GM19238 (cell line): ENCODE data around the gene CBX5.
"Not testable (repeated sequence)": the region's sequence is repeated elsewhere in the genome, so short reads cannot be mapped to it uniquely, and the experiment has no call there.

Experiments used
- DNase-seq: peaks from one replicate; pipeline ENCODE4 v3.0.0; 2011; ENCODE audit warnings: low spot score; ENCODE audit not compliant: insufficient read length

CBX5 gene

GRCh38 chr12:54279632-54280467, at the start of gene CBX5:
Gene CBX5 (minus strand): TSS chr12:54280122. CDS start chr12:54257650, 22,472 bp downstream.
- peak; percentile 90 for DNase-seq

- DNase-seq: no peak
Measured at GRCh38 chr12:54328595-54329337, 48.8 kb upstream of the CBX5 start.

GRCh38 chr12:54325442-54326109, 45.7 kb upstream of the CBX5 start:
- not testable (repeated sequence) for DNase-seq

- DNase-seq: peak; percentile 85
Measured at GRCh38 chr12:54324617-54325441, 44.9 kb upstream of the CBX5 start, which contains the start of gene COPZ1. Gene COPZ1 (plus strand): TSS chr12:54325131. CDS start chr12:54325164, 33 bp downstream.

- DNase-seq: no peak
Measured at GRCh38 chr12:54321363-54321762, 41.4 kb upstream of the CBX5 start.

GRCh38 chr12:54312309-54312708, 32.4 kb upstream of the CBX5 start:
- not testable (repeated sequence) for DNase-seq

GRCh38 chr12:54311051-54311450, 31.1 kb upstream of the CBX5 start:
- no peak for DNase-seq

GRCh38 chr12:54306925-54307741, 27.2 kb upstream of the CBX5 start:
- DNase-seq: no peak

- DNase-seq: no peak
Measured at GRCh38 chr12:54304187-54304810, 24.4 kb upstream of the CBX5 start.

GRCh38 chr12:54303640-54304039, 23.7 kb upstream of the CBX5 start:
- no peak for DNase-seq

GRCh38 chr12:54301428-54302048, 21.6 kb upstream of the CBX5 start:
- DNase-seq: no peak

GRCh38 chr12:54300732-54301427, 21.0 kb upstream of the CBX5 start, which contains the start of gene NFE2:
Gene NFE2 (minus strand): TSS chr12:54301015. CDS start chr12:54295248, 5,767 bp downstream.
- DNase-seq: no peak

GRCh38 chr12:54300225-54300731, 20.4 kb upstream of the CBX5 start:
- no peak for DNase-seq

GRCh38 chr12:54299515-54300224, 19.7 kb upstream of the CBX5 start:
- no peak for DNase-seq

GRCh38 chr12:54298904-54299303, 19.0 kb upstream of the CBX5 start:
- DNase-seq: no peak

- DNase-seq: no peak
Measured at GRCh38 chr12:54296393-54297099, 16.6 kb upstream of the CBX5 start.
